GM18507 (cell line): ENCODE data around the gene PTPRK.

Experiments
- DNase-seq: peaks from one replicate; pipeline ENCODE4 v3.0.0; 2011; ENCODE audit warnings: low read depth; ENCODE audit not compliant: insufficient read length; ENCODE audit errors: extremely low spot score
- FAIRE-seq: peaks from 2 replicates; lab custom pipeline; 2011; peaks lifted over from hg19 to GRCh38; lab: Jason Lieb, UNC

The PTPRK gene

DNA sequence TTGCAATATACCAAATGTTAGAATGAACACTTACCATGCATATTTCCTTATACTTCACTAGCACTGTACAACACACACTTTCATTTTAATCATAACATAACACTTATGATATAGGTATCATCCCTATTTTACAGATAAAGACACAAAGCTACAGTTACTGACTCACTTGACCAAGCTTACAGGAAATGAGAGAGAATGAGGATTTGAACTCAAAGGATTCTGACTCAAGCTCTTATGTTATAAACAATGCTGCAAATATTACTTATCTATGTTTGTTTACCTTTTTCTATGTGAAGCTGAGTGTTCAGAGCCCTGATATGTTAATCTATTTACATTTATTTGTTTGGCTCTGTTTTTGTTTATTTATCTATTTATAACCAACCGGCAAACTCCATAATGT is 245.4 kb downstream of the PTPRK start:
- DNase-seq = no peak

DNA sequence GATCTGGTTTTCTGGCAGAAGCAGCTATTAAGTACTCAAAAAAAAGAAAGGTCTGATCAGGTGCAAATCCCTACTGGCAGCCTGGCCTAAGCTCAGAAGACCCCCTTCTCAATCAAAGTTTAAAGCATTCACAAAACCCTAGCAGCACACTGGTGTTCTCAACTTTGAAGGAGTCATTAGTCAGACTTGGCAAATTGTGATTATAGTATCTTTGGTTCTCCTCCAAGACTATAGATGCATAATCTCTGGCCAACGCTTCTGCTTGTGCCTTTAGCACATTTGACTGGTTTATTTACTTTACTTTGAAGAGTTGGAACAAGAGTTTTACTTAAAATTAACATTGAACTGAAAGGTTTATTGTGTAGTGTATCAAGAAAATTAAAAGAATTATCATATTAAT is 248.9 kb downstream of the PTPRK start:
- DNase-seq = no peak
- FAIRE-seq = no peak

More for the DNA sequence above, 245.4 kb downstream of the PTPRK start:
- no peak for FAIRE-seq

DNA sequence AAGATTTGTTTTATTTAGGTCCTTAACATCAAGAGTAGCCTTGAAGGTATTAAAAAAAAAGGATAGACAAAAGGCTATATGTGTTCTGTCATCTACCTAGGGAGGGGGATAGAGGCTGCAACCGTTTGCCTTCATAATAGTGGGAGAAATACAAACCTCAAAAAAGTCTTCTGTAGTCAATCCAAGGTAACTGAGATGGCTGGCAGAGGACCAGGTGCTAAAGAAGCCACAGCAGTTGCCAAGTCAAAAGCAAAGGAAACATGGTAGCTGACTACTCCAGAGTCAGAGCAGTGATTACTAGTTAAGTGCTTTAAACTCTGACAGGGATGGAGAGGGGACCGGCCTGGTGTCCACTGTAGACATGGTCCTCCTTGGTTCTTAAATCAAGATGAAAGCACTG is 249.4 kb downstream of the PTPRK start:
- DNase-seq = no peak
- FAIRE-seq = no peak

DNA sequence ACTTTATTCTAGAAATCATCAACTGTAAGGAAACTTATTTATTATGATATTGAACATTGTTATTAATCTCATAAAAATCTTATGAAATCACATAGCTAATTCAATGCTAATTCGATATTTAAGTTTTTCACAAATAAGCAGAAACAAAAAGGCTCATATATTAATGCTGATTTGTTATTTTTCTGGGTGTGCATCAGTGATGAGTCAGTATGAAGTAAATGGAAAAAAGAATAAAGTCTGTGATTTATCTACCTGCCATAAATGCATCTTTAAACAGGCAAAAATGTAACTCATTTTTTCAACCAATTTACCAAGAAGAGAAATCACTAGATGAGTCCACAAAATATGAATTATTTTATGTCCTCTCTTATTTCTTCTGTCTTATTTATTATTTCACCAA is 253.5 kb downstream of the PTPRK start:
- FAIRE-seq = no peak
- DNase-seq = no peak

DNA sequence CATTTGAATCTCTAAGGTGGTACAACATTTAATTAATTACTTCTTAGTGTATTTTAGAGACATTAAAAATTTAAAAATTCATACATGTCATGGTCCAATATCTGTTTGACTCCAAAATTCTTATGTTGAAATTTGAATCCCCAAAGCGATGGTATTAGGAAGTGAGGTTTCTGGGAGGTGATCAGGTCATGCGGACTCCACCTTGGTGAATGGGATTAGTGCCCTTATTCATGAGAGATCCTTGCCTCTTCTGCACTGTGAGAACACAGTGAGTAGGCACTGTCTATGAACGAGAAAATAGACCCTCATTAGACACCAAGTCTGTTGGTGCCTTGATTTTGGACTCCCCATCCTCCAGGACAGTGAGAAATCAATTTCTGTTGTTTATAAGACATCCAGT is 254.7 kb downstream of the PTPRK start:
- DNase-seq (no peak), FAIRE-seq (no peak)

DNA sequence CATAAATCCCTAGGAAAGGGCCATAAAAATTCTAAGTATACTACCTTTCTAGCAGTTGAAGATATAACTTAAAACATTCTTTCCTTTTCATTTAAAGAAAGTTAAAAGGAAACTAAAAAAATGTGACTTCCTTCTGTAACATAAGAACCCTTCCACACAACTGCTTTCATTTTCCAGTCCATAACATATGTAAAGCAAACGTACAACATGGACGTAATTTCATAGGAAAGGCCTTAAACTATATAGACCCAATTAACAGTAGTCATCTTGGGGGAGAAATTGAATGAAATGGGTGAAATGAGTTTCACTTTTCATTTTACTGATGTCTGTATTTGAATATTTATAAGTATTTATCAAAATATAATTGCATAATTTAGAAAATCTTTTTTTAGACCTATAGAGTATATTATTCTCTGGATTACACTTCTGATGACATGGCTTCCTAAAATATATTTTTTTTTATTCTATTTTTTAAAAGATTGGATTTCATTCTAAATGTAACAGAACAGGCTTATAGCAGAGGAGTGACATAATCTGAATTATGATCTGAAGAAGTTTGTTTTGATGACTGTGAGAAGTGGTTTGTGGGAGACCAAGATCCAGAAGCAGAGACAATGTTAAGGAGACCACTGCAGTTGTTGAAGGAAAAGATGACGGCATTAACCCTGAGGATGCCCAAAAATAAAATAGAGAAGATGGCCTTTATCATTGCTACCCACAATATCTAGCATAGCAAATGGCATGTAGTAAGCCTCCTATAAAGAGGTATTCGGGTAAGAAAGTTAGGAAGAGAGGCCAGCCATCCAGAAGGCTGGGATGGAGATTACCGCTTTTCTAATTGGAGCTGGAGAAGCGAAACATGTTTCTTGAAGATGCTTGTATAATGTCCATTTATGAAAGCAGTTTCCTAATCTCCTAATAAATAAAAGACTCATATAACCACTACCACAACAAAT is 260.4 kb downstream of the PTPRK start:
- no peak for FAIRE-seq
- DNase-seq = no peak

DNA sequence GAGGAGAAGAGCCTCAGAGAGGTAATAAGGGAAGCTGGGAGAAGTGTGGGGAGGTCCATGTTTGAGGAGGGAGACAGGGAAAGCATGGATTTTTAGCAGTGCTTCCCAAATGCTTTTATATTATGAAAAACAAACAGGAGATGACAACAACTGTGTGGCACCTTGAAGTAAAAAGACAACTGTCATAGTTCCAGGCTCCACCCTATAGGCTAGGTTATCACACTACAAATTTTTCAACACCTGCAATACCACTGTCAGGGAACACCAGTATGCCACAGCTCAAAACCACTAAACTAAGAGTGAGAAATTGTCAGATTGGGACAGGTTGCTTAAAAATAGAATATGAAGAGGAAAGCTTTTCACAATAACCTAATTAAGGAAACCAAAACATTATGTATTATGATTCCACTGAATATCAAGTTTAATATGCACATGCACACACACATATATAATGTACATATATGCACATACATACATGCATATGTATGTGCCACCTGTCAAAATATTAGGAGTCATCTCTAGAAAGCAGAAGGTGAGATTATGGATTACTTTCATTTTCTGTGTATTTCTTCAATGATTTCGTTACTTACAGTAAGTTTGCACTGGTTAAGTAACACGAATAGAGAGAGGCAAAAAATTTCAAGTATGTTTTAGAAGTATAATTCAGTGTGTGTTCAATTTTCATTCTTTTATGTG is 261.2 kb downstream of the PTPRK start:
- FAIRE-seq (peak; percentile 76), DNase-seq (peak; percentile 3)

DNA sequence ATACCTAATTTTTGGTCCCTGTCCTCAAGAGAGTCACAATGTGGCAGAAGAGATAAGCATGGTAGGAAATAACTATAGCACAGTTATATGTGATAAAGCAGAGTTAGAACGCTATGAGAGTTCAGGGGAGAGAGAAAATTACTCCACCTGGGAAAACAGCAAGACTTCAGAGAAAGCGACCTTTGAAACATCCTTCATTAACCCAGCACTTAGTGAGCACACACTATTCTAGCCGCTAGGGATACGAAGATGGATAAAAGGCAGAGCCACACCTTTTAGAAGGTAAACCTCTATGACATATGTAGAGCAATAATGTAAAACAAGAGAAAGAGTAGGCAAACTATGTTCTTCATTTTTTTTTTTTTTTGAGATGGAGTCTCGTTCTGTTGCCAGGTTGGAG is 264.3 kb downstream of the PTPRK start:
- FAIRE-seq (no peak), DNase-seq (no peak)

DNA sequence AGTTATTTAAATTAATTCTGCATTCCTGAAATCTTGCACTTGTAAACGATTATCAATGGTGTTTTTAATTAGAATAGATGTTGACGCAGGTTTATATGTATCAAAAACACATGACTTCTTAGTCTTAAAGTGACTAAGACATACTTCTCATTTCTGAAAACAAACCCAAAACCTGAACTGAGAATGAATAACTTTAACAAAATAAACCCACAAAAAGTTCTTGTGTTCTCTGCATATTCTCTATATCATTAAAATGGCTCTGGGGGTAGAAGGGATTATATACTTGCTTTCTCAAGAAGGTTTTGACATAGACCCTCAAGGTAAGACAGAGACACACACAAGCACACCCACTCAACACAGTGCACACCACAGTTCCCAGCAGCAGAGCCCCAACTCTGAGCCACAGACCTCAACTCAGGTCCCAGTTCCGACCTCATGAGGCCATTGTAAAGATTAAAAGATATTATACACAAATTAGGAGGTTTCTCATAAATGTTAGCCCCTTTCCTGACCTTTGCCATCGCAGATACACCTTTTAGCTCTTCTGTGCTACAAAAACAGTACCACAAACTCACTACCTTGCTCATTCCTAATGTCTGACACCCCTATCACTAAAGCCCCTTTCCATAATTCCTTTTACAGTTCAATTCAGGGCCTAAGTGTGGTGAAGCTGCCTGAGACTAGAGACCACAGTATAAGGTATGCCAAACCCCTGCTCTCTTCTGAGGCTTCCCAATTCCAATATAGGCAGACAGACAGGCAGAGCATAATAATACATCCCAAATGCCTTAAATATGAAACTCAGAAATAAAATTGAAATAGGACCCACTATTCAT is 267.8 kb downstream of the PTPRK start:
- FAIRE-seq (no peak), DNase-seq (no peak)

DNA sequence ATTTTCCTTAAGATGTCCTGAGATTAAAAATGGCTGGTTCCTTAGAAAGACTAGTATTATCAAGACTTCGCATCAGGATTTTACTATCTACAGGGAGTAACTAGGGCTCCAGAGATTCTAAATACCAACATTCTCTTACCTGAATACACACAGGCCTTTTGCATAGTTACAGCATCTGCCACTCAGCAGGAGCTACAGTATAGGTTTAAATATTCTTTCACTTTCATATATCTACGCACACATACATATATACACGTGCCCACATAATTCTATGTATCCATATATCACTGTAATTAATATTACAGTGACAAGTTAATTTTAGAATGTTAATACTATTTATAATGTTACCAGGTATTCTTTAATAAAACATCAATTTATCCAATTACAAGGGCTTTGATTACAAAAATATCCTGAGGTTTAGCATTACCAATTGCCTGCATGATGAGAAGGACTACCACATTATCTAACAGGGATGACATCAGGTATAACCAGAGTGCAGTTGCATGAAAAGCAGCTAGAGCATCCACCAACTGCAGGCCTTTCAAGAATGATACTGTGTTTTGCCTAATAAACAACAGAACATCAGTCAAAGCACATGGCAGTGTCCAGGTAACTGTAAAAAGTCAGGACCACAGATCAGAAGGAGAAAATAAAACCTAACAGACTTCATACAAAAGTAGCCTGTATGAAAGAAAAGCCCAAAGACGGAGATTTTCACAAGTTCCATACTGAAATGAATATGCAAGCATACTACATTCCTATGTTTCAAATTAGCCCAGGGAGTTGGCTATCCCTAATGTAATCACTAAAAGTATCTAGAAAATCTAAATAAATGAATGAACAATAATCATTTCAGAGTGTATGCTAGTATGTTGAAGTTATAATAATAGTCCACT is 268.7 kb downstream of the PTPRK start:
- FAIRE-seq (no peak), DNase-seq (no peak)

DNA sequence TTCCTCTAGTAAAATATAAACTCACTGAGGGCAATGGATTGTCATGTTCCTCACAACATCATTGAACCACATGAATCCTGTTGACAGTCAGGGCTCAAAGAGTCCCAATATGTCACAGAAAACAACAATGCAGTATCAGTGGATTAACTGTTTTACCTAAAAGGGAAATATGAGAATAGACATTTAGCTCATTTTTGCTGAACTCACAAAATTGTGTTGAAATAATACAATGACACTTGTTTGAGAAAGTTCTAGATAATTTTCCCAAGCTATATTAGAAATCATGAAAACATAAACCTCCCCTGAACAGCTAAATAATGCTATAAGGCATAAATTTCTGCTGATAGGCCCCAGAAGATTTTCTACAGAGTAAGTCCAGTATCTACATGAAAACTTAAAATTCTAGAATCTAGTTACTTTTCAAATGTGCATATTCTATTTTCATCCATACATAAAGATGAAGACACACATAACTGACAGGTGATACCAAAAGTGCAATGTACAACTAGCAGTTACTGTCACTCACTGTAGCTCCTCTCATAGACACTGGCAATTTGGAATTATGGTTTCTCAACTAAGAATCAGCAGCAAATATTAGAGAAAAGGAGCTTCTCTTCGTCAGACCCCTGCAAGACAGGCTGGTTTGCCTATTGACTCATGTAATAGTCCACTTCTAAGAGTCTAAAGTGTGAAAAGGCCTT is 269.9 kb downstream of the PTPRK start:
- FAIRE-seq (peak; percentile 5), DNase-seq (no peak)

DNA sequence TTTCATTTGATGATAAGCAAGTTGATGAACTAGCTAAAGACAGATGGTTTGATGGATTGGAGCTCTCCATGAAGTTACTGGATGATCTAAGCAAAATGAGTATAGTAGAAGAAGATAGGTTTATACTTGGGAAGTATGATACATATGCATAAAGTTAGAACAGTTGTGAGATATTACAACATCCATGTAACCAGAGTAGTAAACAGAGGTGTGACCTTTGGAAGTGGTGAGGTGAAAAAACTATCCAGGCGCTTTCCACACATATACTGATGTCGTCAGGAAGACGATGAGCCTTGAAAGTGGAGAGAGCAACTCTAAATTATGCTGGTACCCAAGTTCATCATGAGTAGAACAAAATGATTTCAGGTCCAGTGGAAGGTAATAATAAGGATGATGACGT is 271.0 kb downstream of the PTPRK start:
- FAIRE-seq = no peak
- no peak for DNase-seq

DNA sequence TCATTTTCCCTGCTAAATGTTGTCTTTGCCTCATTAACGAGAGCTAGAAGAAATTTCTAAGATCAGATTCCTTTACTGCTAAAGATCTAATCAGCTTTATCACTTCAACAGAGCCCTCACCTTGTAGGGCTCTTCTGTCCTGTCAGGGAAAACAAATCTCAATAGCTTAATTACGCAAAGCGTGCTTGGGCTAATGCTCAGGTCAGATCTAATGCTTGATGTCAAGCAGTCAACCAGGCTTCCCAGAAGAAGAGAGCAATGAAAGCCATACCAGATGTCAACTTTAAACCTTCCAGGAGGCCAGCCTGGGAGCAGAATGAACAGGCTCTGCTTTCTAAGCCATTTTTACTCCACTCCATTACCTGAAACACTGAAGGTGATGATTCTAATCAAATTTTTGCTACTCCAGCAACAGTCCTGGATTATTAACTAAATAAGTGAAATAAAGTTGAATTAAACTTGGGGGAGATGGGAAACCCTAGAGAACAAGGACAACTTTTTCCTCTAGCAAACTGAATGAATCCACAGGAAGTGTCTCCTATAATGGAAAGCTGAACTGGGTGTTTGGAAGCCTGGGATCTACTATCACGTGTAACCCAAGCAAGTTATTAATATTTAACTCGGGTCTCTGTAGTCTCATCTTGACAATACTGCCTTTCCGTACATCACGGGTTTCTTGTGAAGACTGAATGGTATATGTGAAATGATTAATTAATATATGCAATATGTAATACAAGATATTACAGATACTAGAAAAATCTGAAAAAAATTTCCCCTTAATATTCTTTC is 273.7 kb downstream of the PTPRK start:
- FAIRE-seq (no peak), DNase-seq (no peak)

DNA sequence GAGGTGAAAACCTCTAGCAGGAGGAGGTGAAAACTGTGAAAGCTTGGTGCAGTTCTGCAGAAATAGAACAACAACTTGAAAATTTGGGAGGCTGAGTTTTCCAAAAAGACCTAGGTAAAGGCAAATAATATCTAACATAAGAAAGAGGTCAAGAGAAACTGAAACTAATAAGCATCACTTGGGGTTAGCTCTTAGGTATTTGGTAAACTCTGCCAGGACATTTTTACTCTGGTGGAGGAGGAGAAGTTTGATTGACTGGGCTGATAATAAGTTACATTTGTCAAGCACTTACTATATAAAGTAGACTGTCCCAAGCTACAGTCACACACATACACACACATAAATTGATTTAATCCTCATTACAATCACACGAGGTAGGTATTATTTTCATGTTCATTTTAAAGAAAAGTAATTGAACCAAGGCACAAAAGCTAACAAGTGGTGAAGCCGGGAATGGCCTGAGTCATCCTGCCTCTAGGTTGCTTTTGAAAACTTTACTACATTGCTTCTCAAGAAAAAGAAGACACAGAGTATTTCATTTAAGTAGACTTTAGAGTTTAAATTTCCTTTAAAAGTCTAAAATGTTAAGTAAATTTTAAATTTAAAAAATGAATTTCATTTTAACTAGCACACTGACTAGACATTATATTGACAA is 275.5 kb downstream of the PTPRK start:
- peak; percentile 5 for FAIRE-seq
- DNase-seq = no peak

DNA sequence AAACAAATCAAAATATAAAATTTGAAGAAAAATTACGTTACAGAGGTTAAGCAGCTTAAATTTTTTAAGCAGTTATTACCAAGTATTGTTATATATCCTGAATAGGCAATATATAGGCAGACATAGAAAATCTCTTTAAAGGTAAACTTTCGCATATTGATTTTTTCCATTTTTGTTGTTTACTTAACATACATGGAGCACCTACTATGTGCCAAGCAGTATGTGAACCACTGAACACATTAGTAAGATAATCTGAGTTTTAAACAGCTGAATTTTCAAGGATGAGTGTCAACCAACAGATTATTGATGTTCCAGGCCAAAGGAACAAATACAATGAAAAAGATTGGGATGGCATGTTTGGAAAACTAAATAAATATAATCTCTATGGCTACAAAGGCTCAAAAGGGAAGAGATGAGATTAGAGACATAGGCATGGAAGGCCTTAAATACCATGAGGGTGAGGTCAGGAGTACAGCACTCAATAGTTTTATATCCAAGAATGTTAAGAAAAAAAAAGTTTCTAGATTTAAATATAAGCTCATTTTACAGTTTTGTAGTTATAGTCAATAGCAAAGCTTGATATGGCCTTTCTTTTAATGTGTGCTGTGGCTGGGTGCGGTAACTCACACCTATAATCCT is 277.5 kb downstream of the PTPRK start:
- FAIRE-seq (no peak), DNase-seq (no peak)

DNA sequence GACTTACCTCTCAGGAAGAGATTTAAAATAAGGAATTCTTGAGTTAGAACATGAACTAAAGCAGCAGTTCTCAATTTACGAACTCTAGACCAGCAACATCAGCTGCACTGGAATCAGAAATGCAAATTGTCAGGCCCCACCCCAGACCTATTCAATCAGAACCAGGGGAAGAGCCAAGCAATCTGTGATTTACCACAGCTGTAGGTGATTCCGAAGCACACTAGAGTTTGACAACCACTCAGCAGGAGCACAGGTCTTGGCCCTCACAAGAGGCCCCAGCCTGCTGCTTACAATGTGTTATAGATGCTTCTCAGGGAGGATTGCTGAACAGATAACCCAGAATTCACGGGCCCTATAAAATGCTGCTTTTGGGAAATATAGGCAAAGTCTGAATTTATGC is 279.2 kb downstream of the PTPRK start:
- FAIRE-seq (no peak), DNase-seq (no peak)

DNA sequence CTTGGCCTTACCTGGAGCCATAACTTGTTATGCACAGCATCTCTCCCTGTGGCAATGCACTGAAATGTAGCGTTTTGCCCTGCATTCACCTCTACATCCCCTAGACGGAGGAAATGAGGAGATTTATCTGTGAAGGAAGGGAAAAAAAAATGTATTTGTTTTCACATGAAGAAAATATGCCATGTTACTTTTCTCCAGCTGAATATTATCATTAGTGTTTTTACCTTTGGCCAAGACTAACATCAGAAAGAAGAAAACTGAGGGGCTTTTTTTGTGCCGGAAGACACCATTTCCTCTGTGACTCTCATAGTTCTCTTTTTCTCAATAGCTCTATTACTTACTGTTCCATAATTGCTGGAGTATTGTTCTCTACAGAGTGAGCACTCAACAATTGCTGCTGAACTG is 280.4 kb downstream of the PTPRK start:
- FAIRE-seq = peak; percentile 12
- no peak for DNase-seq
